OCI-LY3 (cell line): ENCODE data around the gene CECR2.

Experiments used
- EZH2phosphoT487 ChIP-seq: fragments of 200-600 bp; shearing (Covaris generic); IDR thresholded peaks from 2 replicates; pipeline ENCODE4 v1.6.1; 2018; ENCODE audit warnings: antibody characterized with exemption, mixed run types, low read depth
- TF ChIP-seq, protein P1 (sequence below): fragments of 200-600, 300-600 bp; sonication (generic); IDR thresholded peaks from 2 replicates; pipeline ENCODE4 v1.5.1; 2014; ENCODE audit warnings: antibody characterized with exemption, low read length, low read depth

DNA sequence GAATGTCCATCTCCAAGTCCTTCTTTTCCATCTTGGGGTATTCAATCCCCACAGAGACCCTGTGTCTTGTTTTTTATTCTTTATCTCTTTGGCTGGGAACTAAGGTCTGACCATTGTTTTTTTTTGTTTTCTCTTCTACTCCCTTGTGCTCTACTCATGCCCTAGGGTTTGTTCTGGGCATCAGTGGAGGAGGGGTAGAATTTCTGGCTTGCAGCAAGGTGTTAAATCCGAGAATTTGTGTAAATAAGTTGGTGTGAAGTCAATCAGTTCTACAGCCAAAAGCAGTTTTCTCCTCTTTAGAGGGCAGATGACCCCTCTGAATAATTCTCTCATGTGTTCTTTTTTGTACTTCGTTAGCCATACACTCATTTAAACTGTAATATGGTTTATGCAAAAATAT lies 10.7 kb downstream of the CECR2 start:
- TF ChIP-seq, protein P1, sequence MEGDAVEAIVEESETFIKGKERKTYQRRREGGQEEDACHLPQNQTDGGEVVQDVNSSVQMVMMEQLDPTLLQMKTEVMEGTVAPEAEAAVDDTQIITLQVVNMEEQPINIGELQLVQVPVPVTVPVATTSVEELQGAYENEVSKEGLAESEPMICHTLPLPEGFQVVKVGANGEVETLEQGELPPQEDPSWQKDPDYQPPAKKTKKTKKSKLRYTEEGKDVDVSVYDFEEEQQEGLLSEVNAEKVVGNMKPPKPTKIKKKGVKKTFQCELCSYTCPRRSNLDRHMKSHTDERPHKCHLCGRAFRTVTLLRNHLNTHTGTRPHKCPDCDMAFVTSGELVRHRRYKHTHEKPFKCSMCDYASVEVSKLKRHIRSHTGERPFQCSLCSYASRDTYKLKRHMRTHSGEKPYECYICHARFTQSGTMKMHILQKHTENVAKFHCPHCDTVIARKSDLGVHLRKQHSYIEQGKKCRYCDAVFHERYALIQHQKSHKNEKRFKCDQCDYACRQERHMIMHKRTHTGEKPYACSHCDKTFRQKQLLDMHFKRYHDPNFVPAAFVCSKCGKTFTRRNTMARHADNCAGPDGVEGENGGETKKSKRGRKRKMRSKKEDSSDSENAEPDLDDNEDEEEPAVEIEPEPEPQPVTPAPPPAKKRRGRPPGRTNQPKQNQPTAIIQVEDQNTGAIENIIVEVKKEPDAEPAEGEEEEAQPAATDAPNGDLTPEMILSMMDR = no peak
- no peak for TF ChIP-seq EZH2phosphoT487
